Caco-2 (cell line): ENCODE measurements around the gene PRKAR2B. TPM values are rescaled to one million over a fixed set of nuclear protein-coding genes. Genes with fewer than 3 reads are reported as not detected.
A peak's percentile ranks its signal among the peaks of the same experiment; 100 is the strongest.

Source experiments
- BruUV-seq: library from RNA; stranded (reverse); fragments of 400-500 nt; replicated peaks from 2 replicates; lab custom pipeline; 2021; lab: Mats Ljungman, UMichigan
- CTCF ChIA-PET: fragments of 300-600 bp; sonication (Branson Sonifier 250); formaldehyde crosslinking; loops from one replicate; lab custom pipeline; 2022; ENCODE audit warnings: antibody characterized with exemption; lab: Charles Lee
- POLR2A ChIA-PET: fragments of 300-600 bp; sonication (Branson Sonifier 250); formaldehyde crosslinking; loops from one replicate; lab custom pipeline; 2022; ENCODE audit warnings: antibody characterized with exemption; lab: Charles Lee
- DNase-seq, 2 experiments: peaks; one replicate each; pipeline versions ENCODE4 v3.0.0 to v3.0.0-alpha.2; 2020 to 2022
- H3K27me3 ChIP-seq: replicated peaks from 2 replicates; pipeline ENCODE4 v1.6.0; 2011; ENCODE audit warnings: low read length; ENCODE audit not compliant: control insufficient read depth, insufficient read depth
- H3K36me3 ChIP-seq: 2 replicates; pipeline ENCODE4 v1.5.1; 2011; ENCODE audit warnings: low read length; ENCODE audit not compliant: control insufficient read depth, insufficient read depth
- H3K4me1 ChIP-seq: fragments of 250-450 bp; sonication (Bioruptor Pico); 2 replicates; pipeline ENCODE4 v1.5.1; 2020; ENCODE audit warnings: mild to moderate bottlenecking
- H3K4me3 ChIP-seq: 2 replicates; pipeline ENCODE4 v1.5.1; 2011; ENCODE audit warnings: low read depth, mild to moderate bottlenecking, control low read depth, low read length
- H3K9me3 ChIP-seq: fragments of 250-450 bp; sonication (Bioruptor Pico); 2 replicates; pipeline ENCODE4 v1.5.1; 2020; ENCODE audit warnings: mild to moderate bottlenecking, moderate library complexity
- H3K27ac Mint-ChIP-seq: one replicate; pipeline ENCODE4 v1.8.0; 2022; ENCODE audit warnings: mixed read lengths; ENCODE audit not compliant: unreplicated experiment
- H3K27me3 Mint-ChIP-seq: one replicate; pipeline ENCODE4 v1.8.0; 2022; ENCODE audit warnings: mixed read lengths; ENCODE audit not compliant: insufficient read depth, unreplicated experiment
- H3K36me3 Mint-ChIP-seq: one replicate; pipeline ENCODE4 v1.8.0; 2022; ENCODE audit warnings: mild to moderate bottlenecking, mixed read lengths; ENCODE audit not compliant: insufficient read depth, unreplicated experiment
- H3K4me1 Mint-ChIP-seq: one replicate; pipeline ENCODE4 v1.8.0; 2022; ENCODE audit warnings: low read depth, mixed read lengths; ENCODE audit not compliant: unreplicated experiment
- H3K4me3 Mint-ChIP-seq: one replicate; pipeline ENCODE4 v1.8.0; 2022; ENCODE audit warnings: mild to moderate bottlenecking, moderate library complexity, mixed read lengths; ENCODE audit not compliant: unreplicated experiment
- H3K9me3 Mint-ChIP-seq: one replicate; pipeline ENCODE4 v1.8.0; 2022; ENCODE audit warnings: mixed read lengths; ENCODE audit not compliant: unreplicated experiment
- CTCF ChIP-seq, 2 experiments: fragments of 200-600 bp in 1 of 2; IDR thresholded peaks; 1 replicate in 1 of 2; 2 replicates in 1 of 2; pipeline versions ENCODE4 v1.5.1 to v1.8.0; 2011 to 2022; ENCODE audit warnings: antibody characterized with exemption in 1 of 2, control low read depth in 1 of 2, inconsistent platforms in 1 of 2, low read depth in 1 of 2, low read length in 1 of 2, mild to moderate bottlenecking in 1 of 2, moderate library complexity in 1 of 2; ENCODE audit not compliant: insufficient read depth in 1 of 2, severe bottlenecking in 1 of 2, unreplicated experiment in 1 of 2
- intact Hi-C: fragments of 100-400 bp; cut with micrococcal nuclease; formaldehyde crosslinking; loops from one replicate; pipeline ENCODE4 v1.10.0; 2022; ENCODE audit not compliant: unreplicated experiment
- total RNA-seq: library from RNA; stranded (reverse); gene quantifications from 2 replicates; pipeline ENCODE4 v1.2.3, GENCODE V29; 2022

PRKAR2B gene
- total RNA-seq, 1 experiment from 2014 or later: 0.07 TPM

DNA sequence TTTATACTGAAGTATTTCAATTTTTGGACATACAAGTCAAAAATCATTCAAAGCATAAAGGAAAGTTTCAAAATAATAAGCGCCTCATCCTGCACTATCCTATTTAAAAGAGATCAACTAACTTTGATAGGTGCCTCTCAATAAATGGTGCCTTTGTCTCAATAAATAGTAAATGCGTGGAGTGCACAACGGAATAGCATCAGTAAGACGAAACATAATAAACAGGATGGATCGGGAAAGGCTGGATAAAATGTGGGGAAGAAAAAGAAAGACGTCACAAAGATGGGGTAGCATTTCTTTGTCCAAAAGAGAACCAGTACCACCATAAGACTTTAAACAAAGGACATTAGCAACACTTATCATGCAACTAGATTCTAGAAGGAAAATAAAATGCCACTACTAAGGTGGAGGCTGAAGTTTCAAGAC lies 571 bp upstream of the PRKAR2B start:
- Mint-ChIP-seq H3K4me3 (peak overlapping the region; percentile 67), H3K36me3 (no peaks in the 10 kb centered on the region), H3K27me3 (peaks cover 33% of the 10 kb centered on the region), H3K9me3 (no peaks in the 10 kb centered on the region), H3K4me1 (peaks cover 6% of the 10 kb centered on the region), H3K27ac (no peak overlapping the region)
- no peak for DNase-seq
- no peak for TF ChIP-seq CTCF (IDR thresholded peaks at IDR 0.05; ENCODE audit: insufficient read depth in 1 of 2, low read depth in 1 of 2, low read length in 1 of 2, severe bottlenecking in 1 of 2, unreplicated experiment in 1 of 2)
- intact Hi-C loops: no loop called here
- BruUV-seq: no TSS peak
- Histone ChIP-seq H3K4me3 (peak overlapping the region; percentile 45), H3K4me1 (peaks cover 4% of the 10 kb centered on the region; the same call in 1 of the 2 replicates), H3K36me3 (no peaks in the 10 kb centered on the region), H3K27me3 (peaks cover 2% of the 10 kb centered on the region), H3K9me3 (no peaks in the 10 kb centered on the region)
- ChIA-PET POLR2A (no interaction called here), CTCF (no interaction called here)

DNA sequence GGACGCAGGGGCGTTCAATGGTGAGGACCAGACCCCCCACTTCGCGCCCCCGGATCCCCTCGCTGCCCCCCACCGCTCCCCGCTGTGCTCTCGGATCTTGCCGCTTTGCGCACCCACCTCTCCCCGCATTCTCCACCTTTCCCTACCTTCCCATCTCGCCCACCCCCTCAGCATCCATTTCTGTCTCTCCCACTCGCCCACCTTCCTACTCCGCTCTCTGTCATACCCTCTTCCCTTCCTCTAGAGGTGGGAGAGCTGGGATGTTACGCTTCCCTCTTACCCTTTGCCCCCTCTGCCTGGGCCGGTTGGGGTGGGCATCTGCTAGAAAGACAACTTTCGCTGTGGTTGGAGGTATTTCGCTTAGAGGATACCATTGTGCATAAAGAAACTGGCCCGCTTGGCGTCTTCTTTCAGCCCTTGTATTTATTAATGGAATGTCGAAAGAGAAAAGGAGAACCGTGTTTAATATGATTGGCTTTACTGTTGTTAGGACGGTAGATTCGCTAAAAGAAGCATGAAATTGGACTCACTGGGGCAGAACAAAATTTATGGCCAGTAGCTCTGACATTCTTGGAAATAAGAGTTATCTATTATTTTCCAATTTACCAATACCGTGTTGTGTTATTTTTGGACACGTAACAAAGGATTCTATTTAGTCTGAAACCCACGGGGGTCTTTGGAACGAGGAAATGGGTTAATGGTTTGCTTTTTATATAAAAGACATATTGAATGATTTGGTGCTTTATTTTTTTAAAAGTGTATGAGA lies 873 bp downstream of the PRKAR2B start:
- no peaks in the 10 kb centered on the region for H3K36me3 Mint-ChIP-seq
- no peak for DNase-seq
- H3K4me3 Mint-ChIP-seq: peak overlapping the region; percentile 70
- Histone ChIP-seq H3K4me1 (peaks cover 4% of the 10 kb centered on the region; the same call in 1 of the 2 replicates), H3K4me3 (peak overlapping the region; percentile 47), H3K27me3 (peaks cover 2% of the 10 kb centered on the region), H3K9me3 (no peaks in the 10 kb centered on the region), H3K36me3 (no peaks in the 10 kb centered on the region)
- H3K27ac Mint-ChIP-seq: no peak overlapping the region
- H3K9me3 Mint-ChIP-seq: no peaks in the 10 kb centered on the region
- TF ChIP-seq CTCF (IDR thresholded peaks at IDR 0.05; ENCODE audit: insufficient read depth in 1 of 2, low read depth in 1 of 2, low read length in 1 of 2, severe bottlenecking in 1 of 2, unreplicated experiment in 1 of 2): no peak
- peaks cover 37% of the 10 kb centered on the region for H3K27me3 Mint-ChIP-seq
- POLR2A ChIA-PET: interaction anchor here (0.6 kb wide), 1 partner anchor 123 kb away, joined by 5 read pairs; the partner anchor contains the start of gene HBP1
- no TSS peak for BruUV-seq
- intact Hi-C loops: no loop called here
- CTCF ChIA-PET: no interaction called here
- peaks cover 6% of the 10 kb centered on the region for H3K4me1 Mint-ChIP-seq

- BruUV-seq: no TSS peak
- H3K27me3 Mint-ChIP-seq: peaks cover 41% of the 10 kb centered on the region
- H3K9me3 Mint-ChIP-seq: no peaks in the 10 kb centered on the region
- intact Hi-C loops: no loop called here
- Histone ChIP-seq H3K4me1 (peaks cover 4% of the 10 kb centered on the region; the same call in 1 of the 2 replicates), H3K4me3 (no peak overlapping the region), H3K27me3 (peaks cover 2% of the 10 kb centered on the region), H3K9me3 (no peaks in the 10 kb centered on the region), H3K36me3 (no peaks in the 10 kb centered on the region)
- H3K27ac Mint-ChIP-seq: no peak overlapping the region
- ChIA-PET POLR2A (interaction anchor here (0.6 kb wide), 1 partner anchor 123 kb away, joined by 5 read pairs; the partner anchor contains the start of gene HBP1), CTCF (no interaction called here)
- no peaks in the 10 kb centered on the region for H3K36me3 Mint-ChIP-seq
- no peak for TF ChIP-seq CTCF (IDR thresholded peaks at IDR 0.05; ENCODE audit: insufficient read depth in 1 of 2, low read depth in 1 of 2, low read length in 1 of 2, severe bottlenecking in 1 of 2, unreplicated experiment in 1 of 2)
- H3K4me3 Mint-ChIP-seq: peak overlapping the region; percentile 70
- DNase-seq: no peak
- H3K4me1 Mint-ChIP-seq: peaks cover 6% of the 10 kb centered on the region
These were observed 1.5 kb downstream of the PRKAR2B start for GRCh38 chr7:107045980-107046379.
